GM19043 (cell line): Measurements from ENCODE around the gene PRKN.
"Not testable (repeated sequence)": the region's sequence is repeated elsewhere in the genome, so short reads cannot be mapped to it uniquely, and the experiment has no call there.

Experiments used
- ATAC-seq: cut with Tn5 transposase; IDR thresholded peaks from one replicate; pipeline ENCODE4 v1.9.1; 2021; ENCODE audit warnings: low read depth; ENCODE audit not compliant: unreplicated experiment

The PRKN gene

GRCh38 chr6:162546905-162547304, 180.7 kb downstream of the PRKN start:
- no peak for ATAC-seq

GRCh38 chr6:162543221-162543620, 184.3 kb downstream of the PRKN start:
- ATAC-seq, result no peak

- no peak for ATAC-seq
Observed at GRCh38 chr6:162541019-162541601, 186.5 kb downstream of the PRKN start.

GRCh38 chr6:162539321-162539720, 188.2 kb downstream of the PRKN start:
- ATAC-seq, result no peak

GRCh38 chr6:162538643-162539064, 188.9 kb downstream of the PRKN start:
- ATAC-seq, result no peak

GRCh38 chr6:162533009-162533400, 194.6 kb downstream of the PRKN start:
- ATAC-seq, result no peak

GRCh38 chr6:162532283-162533008, 195.1 kb downstream of the PRKN start:
- no peak for ATAC-seq

- ATAC-seq, result not testable (repeated sequence)
Observed at GRCh38 chr6:162531391-162531790, 196.2 kb downstream of the PRKN start.

GRCh38 chr6:162528538-162528937, 199.0 kb downstream of the PRKN start:
- ATAC-seq, result no peak

GRCh38 chr6:162526960-162527359, 200.6 kb downstream of the PRKN start:
- no peak for ATAC-seq

GRCh38 chr6:162525181-162525580, 202.4 kb downstream of the PRKN start:
- no peak for ATAC-seq

- no peak for ATAC-seq
Observed at GRCh38 chr6:162512744-162513143, 214.8 kb downstream of the PRKN start.

- ATAC-seq, result no peak
Observed at GRCh38 chr6:162497389-162497788, 230.2 kb downstream of the PRKN start.

GRCh38 chr6:162493917-162494316, 233.6 kb downstream of the PRKN start:
- no peak for ATAC-seq

- ATAC-seq, result no peak
Observed at GRCh38 chr6:162491637-162492036, 235.9 kb downstream of the PRKN start.

- ATAC-seq, result no peak
Observed at GRCh38 chr6:162489101-162489976, 238.2 kb downstream of the PRKN start.

- ATAC-seq, result no peak
Observed at GRCh38 chr6:162488444-162488843, 239.1 kb downstream of the PRKN start.

GRCh38 chr6:162485464-162485863, 242.1 kb downstream of the PRKN start:
- ATAC-seq, result no peak

- no peak for ATAC-seq
Observed at GRCh38 chr6:162481938-162482337, 245.6 kb downstream of the PRKN start.

- ATAC-seq, result no peak
Observed at GRCh38 chr6:162481320-162481719, 246.2 kb downstream of the PRKN start.

GRCh38 chr6:162478192-162478671, 249.3 kb downstream of the PRKN start:
- no peak for ATAC-seq
